Putamen (tissue), 1 donor: ENCODE data around the gene COL11A1.
"Not testable (repeated sequence)": the region's sequence is repeated elsewhere in the genome, so short reads cannot be mapped to it uniquely, and the experiment has no call there.

Source experiments
- DNase-seq: peaks from one replicate; pipeline ENCODE4 v3.0.0-alpha.2; 2016; ENCODE audit warnings: low spot score

COL11A1 gene

GRCh38 chr1:102834688-102835320, 273.5 kb downstream of the COL11A1 start:
- DNase-seq, result no peak

- DNase-seq, result no peak
These were observed 275.2 kb downstream of the COL11A1 start for GRCh38 chr1:102833151-102833550.

GRCh38 chr1:102826706-102827105, 281.6 kb downstream of the COL11A1 start:
- DNase-seq, result not testable (repeated sequence)
